DND-41 (cell line): Measurements from ENCODE around the gene COQ2.

ENCODE experiments used
- EZH2 ChIP-seq: IDR thresholded peaks from 3 replicates; pipeline ENCODE4 v1.6.1; 2012; ENCODE audit warnings: borderline replicate concordance, low read depth, mild to moderate bottlenecking, moderate library complexity, low read length, inconsistent platforms; ENCODE audit not compliant: severe bottlenecking
- TF ChIP-seq, protein P1 (sequence below): IDR thresholded peaks from 2 replicates; pipeline ENCODE4 v1.5.1; 2012; ENCODE audit warnings: borderline replicate concordance, low read length, moderate library complexity, mild to moderate bottlenecking; ENCODE audit not compliant: poor library complexity, severe bottlenecking; ENCODE audit errors: extremely low read depth

DNA sequence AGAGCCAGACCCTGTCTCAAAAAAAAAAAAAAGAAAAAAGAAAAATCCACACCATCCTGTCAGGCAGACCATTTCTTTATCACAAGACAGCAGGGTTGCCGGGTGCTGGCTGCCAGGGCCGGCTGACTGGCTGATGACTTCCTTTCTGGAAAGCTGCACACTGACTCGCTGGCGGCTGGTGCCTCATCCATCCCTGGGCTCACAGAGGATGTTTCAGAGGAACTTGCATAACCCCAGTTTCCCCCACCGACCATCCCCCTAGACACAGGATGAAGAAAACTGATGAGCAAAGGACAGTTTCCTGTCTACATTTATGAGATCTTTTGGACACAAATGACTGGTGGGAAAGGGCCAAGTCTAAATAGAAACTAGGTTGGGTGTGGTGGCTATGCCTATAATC, 36.0 kb upstream of the COQ2 start:
- TF ChIP-seq, protein P1, sequence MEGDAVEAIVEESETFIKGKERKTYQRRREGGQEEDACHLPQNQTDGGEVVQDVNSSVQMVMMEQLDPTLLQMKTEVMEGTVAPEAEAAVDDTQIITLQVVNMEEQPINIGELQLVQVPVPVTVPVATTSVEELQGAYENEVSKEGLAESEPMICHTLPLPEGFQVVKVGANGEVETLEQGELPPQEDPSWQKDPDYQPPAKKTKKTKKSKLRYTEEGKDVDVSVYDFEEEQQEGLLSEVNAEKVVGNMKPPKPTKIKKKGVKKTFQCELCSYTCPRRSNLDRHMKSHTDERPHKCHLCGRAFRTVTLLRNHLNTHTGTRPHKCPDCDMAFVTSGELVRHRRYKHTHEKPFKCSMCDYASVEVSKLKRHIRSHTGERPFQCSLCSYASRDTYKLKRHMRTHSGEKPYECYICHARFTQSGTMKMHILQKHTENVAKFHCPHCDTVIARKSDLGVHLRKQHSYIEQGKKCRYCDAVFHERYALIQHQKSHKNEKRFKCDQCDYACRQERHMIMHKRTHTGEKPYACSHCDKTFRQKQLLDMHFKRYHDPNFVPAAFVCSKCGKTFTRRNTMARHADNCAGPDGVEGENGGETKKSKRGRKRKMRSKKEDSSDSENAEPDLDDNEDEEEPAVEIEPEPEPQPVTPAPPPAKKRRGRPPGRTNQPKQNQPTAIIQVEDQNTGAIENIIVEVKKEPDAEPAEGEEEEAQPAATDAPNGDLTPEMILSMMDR = no peak
- TF ChIP-seq EZH2 = no peak
